H1 (cell line): Measurements from ENCODE around the gene ARHGEF11. TPM values are rescaled to one million over a fixed set of nuclear protein-coding genes. Genes with fewer than 3 reads are reported as not detected.

Experiments
- CTCF ChIA-PET: fragments of 300-600 bp; sonication (Branson Sonifier 250); formaldehyde crosslinking; loops from one replicate; lab custom pipeline; 2021; ENCODE audit not compliant: partially characterized antibody; lab: Charles Lee
- POLR2A ChIA-PET: fragments of 300-600 bp; sonication (Branson Sonifier 250); formaldehyde crosslinking; loops from one replicate; lab custom pipeline; 2021; ENCODE audit warnings: inconsistent platforms; ENCODE audit not compliant: partially characterized antibody; lab: Charles Lee
- DNase-seq, 2 experiments: peaks; one replicate each; pipeline versions ENCODE4 v3.0.0 to v3.0.0-alpha.2; 2010 to 2022; ENCODE audit warnings: low spot score in 2 of 2, low read depth in 1 of 2, mixed read lengths in 1 of 2
- FAIRE-seq: peaks from 2 replicates; lab custom pipeline; 2011; peaks lifted over from hg19 to GRCh38; lab: Jason Lieb, UNC
- H2AFZ ChIP-seq: 2 replicates; pipeline ENCODE4 v1.8.1; 2012; ENCODE audit warnings: low read length, inconsistent platforms
- H2AK5ac ChIP-seq: 2 replicates; pipeline ENCODE4 v1.6.1; 2013; ENCODE audit warnings: low read depth, low read length
- H2BK120ac ChIP-seq: replicated peaks from 2 replicates; pipeline ENCODE3; 2013; ENCODE audit warnings: low read depth, low read length, inconsistent platforms
- H2BK12ac ChIP-seq: 2 replicates; pipeline ENCODE4 v1.6.1; 2013; ENCODE audit warnings: low read depth, low read length
- H2BK15ac ChIP-seq: 2 replicates; pipeline ENCODE4 v1.6.1; 2013; ENCODE audit warnings: low read length
- H2BK20ac ChIP-seq: 2 replicates; pipeline ENCODE4 v1.6.1; 2013; ENCODE audit warnings: low read length
- H2BK5ac ChIP-seq: 2 replicates; pipeline ENCODE4 v1.6.1; 2013; ENCODE audit warnings: low read depth, low read length
- H3K14ac ChIP-seq: 2 replicates; pipeline ENCODE4 v1.6.1; 2013; ENCODE audit warnings: inconsistent platforms; ENCODE audit not compliant: insufficient read length
- H3K18ac ChIP-seq: 2 replicates; pipeline ENCODE4 v1.6.1; 2013; ENCODE audit warnings: low read length; ENCODE audit errors: extremely low read depth
- H3K23ac ChIP-seq: 2 replicates; pipeline ENCODE4 v1.6.1; 2013; ENCODE audit warnings: inconsistent platforms; ENCODE audit not compliant: insufficient read length
- H3K23me2 ChIP-seq: 2 replicates; pipeline ENCODE4 v1.6.1; 2013; ENCODE audit warnings: low read depth, low read length
- H3K27ac ChIP-seq: 2 replicates; pipeline ENCODE4 v1.6.1; 2011; ENCODE audit warnings: low read depth, low read length, inconsistent platforms
- H3K27me3 ChIP-seq, 4 experiments: replicated peaks in 1 of 4; 1 replicate in 1 of 4; 2 replicates in 3 of 4; pipeline versions ENCODE4 v1.6.1 to v1.8.1; 2011 to 2013; ENCODE audit warnings: low read length in 3 of 4, mild to moderate bottlenecking in 3 of 4, inconsistent platforms in 2 of 4, mixed read lengths in 2 of 4, moderate library complexity in 1 of 4; ENCODE audit not compliant: control insufficient read depth in 3 of 4, insufficient read depth in 3 of 4; ENCODE audit errors: extremely low read depth in 1 of 4
- H3K36me3 ChIP-seq, 4 experiments: 2 replicates each; pipeline versions ENCODE4 v1.6.1 to v1.8.1; 2011 to 2013; ENCODE audit warnings: mild to moderate bottlenecking in 4 of 4, low read length in 3 of 4, moderate library complexity in 2 of 4, control low read depth in 1 of 4, inconsistent platforms in 1 of 4; ENCODE audit not compliant: insufficient read depth in 4 of 4, control insufficient read depth in 2 of 4
- H3K4ac ChIP-seq: replicated peaks from 2 replicates; pipeline ENCODE3; 2013; ENCODE audit warnings: low read length, low read depth, mixed read lengths, inconsistent platforms; ENCODE audit not compliant: insufficient read length
- H3K4me1 ChIP-seq, 4 experiments: replicated peaks in 1 of 4; 1 replicate in 1 of 4; 2 replicates in 3 of 4; pipeline versions ENCODE4 v1.6.1 to v1.8.1; 2011 to 2013; ENCODE audit warnings: low read length in 3 of 4, inconsistent platforms in 2 of 4, mixed read lengths in 1 of 4; ENCODE audit not compliant: insufficient read depth in 4 of 4, control insufficient read depth in 3 of 4
- H3K4me2 ChIP-seq, 2 experiments: 2 replicates each; pipeline versions ENCODE4 v1.6.1 to v1.8.1; 2011 to 2013; ENCODE audit warnings: low read depth in 2 of 2, low read length in 2 of 2, control low read depth in 1 of 2, inconsistent platforms in 1 of 2, mild to moderate bottlenecking in 1 of 2; ENCODE audit not compliant: insufficient read depth in 1 of 2
- H3K4me3 ChIP-seq, 4 experiments: fragments of 200-600, 300-600 bp in 1 of 4; sonication (generic), shearing (Covaris generic), sonication (Bioruptor Twin) in 1 of 4; 2 replicates each; pipeline versions ENCODE4 v1.5.1 to v1.8.1; 2011 to 2016; ENCODE audit warnings: low read length in 4 of 4, low read depth in 3 of 4, control low read depth in 2 of 4, inconsistent platforms in 2 of 4, mild to moderate bottlenecking in 2 of 4, mixed read lengths in 1 of 4, moderate library complexity in 1 of 4; ENCODE audit not compliant: insufficient read depth in 2 of 4; ENCODE audit errors: extremely low read depth in 1 of 4
- H3K56ac ChIP-seq: replicated peaks from 2 replicates; pipeline ENCODE3; 2013; ENCODE audit warnings: low read depth, mild to moderate bottlenecking, mixed read lengths, low read length, inconsistent platforms; ENCODE audit not compliant: insufficient read length
- H3K79me1 ChIP-seq: 2 replicates; pipeline ENCODE4 v1.6.1; 2013; ENCODE audit warnings: low read depth, low read length, control low read depth
- H3K79me2 ChIP-seq, 2 experiments: 2 replicates each; pipeline versions ENCODE4 v1.6.1 to v1.8.1; 2012 to 2013; ENCODE audit warnings: low read length in 2 of 2, mild to moderate bottlenecking in 2 of 2, inconsistent platforms in 1 of 2; ENCODE audit not compliant: insufficient read depth in 2 of 2, control insufficient read depth in 1 of 2
- H3K9ac ChIP-seq, 4 experiments: replicated peaks in 1 of 4; 1 replicate in 1 of 4; 2 replicates in 3 of 4; pipeline versions ENCODE4 v1.6.1 to v1.8.1; 2011 to 2013; ENCODE audit warnings: low read depth in 3 of 4, low read length in 3 of 4, control low read depth in 2 of 4, mild to moderate bottlenecking in 2 of 4, moderate library complexity in 2 of 4, inconsistent platforms in 1 of 4; ENCODE audit errors: extremely low read depth in 1 of 4
- H3K9me3 ChIP-seq, 2 experiments: 2 replicates each; pipeline versions ENCODE4 v1.6.1 to v1.8.1; 2012 to 2013; ENCODE audit warnings: mild to moderate bottlenecking in 2 of 2, moderate library complexity in 2 of 2, control low read depth in 1 of 2, inconsistent platforms in 1 of 2, low read depth in 1 of 2, low read length in 1 of 2, mixed read lengths in 1 of 2; ENCODE audit not compliant: insufficient read depth in 2 of 2
- H4K20me1 ChIP-seq, 2 experiments: replicated peaks in 1 of 2; 2 replicates each; pipeline versions ENCODE3 to v1.8.1; 2011 to 2013; ENCODE audit warnings: inconsistent platforms in 2 of 2, low read length in 2 of 2, mild to moderate bottlenecking in 1 of 2; ENCODE audit not compliant: insufficient read depth in 2 of 2, control insufficient read depth in 1 of 2
- H4K5ac ChIP-seq: 2 replicates; pipeline ENCODE4 v1.6.1; 2013; ENCODE audit warnings: low read length, low read depth, mixed read lengths, inconsistent platforms; ENCODE audit not compliant: insufficient read length
- H4K8ac ChIP-seq: 2 replicates; pipeline ENCODE4 v1.8.0; 2013; ENCODE audit warnings: mild to moderate bottlenecking, moderate library complexity, low read length, inconsistent platforms; ENCODE audit not compliant: insufficient read depth; ENCODE audit errors: extremely low read depth
- H4K91ac ChIP-seq: replicated peaks from 2 replicates; pipeline ENCODE3; 2013; ENCODE audit warnings: low read length, mixed read lengths, inconsistent platforms; ENCODE audit not compliant: insufficient read length
- BRCA1 ChIP-seq: IDR thresholded peaks from 2 replicates; pipeline ENCODE4 v1.6.1; 2012; ENCODE audit warnings: low read depth, low read length, improper control_type of control experiment
- KDM4A ChIP-seq: IDR thresholded peaks from one replicate; pipeline ENCODE4 v1.7.1; 2012; ENCODE audit warnings: low read depth, mild to moderate bottlenecking, moderate library complexity, low read length, inconsistent platforms; ENCODE audit not compliant: severe bottlenecking
- POU5F1 ChIP-seq: IDR thresholded peaks from 2 replicates; pipeline ENCODE4 v1.6.1; 2011; ENCODE audit warnings: low read depth, mild to moderate bottlenecking, low read length, moderate library complexity
- SIN3A ChIP-seq, 2 experiments: IDR thresholded peaks in 1 of 2; conservative IDR thresholded peaks in 1 of 2; 2 replicates each; pipeline ENCODE4 v1.6.1; 2011 to 2012; ENCODE audit warnings: low read length in 2 of 2, improper control_type of control experiment in 1 of 2, low read depth in 1 of 2, mild to moderate bottlenecking in 1 of 2
- SP2 ChIP-seq: IDR thresholded peaks from 2 replicates; pipeline ENCODE4 v1.6.1; 2012; ENCODE audit warnings: mild to moderate bottlenecking, low read length, inconsistent platforms
- SP4 ChIP-seq: IDR thresholded peaks from 2 replicates; pipeline ENCODE4 v1.6.1; 2012; ENCODE audit warnings: low read length, inconsistent platforms
- TAF1 ChIP-seq: IDR thresholded peaks from 2 replicates; pipeline ENCODE4 v1.6.1; 2011; ENCODE audit warnings: mild to moderate bottlenecking, low read depth, low read length
- TBP ChIP-seq: IDR thresholded peaks from 2 replicates; pipeline ENCODE4 v1.6.1; 2011; ENCODE audit warnings: low read depth, low read length, improper control_type of control experiment
- TCF12 ChIP-seq: IDR thresholded peaks from 2 replicates; pipeline ENCODE4 v1.6.1; 2011; ENCODE audit warnings: low read depth, mild to moderate bottlenecking, low read length
- ZNF274 ChIP-seq: IDR thresholded peaks from 2 replicates; pipeline ENCODE4 v1.7.0; 2012; ENCODE audit warnings: low read length, borderline replicate concordance; ENCODE audit errors: extremely low read depth
- WGBS, 2 experiments: shearing (Covaris generic) in 1 of 2; methylation state at CpG; one replicate each; pipeline versions ENCODE4 v1.1.6 to v1.1.7; 2013 to 2015; ENCODE audit warnings: low lambda C conversion rate in 2 of 2, mixed read lengths in 2 of 2, inconsistent platforms in 1 of 2, low coverage in 1 of 2, missing lambda C conversion rate in 1 of 2; ENCODE audit not compliant: insufficient replicate concordance in 2 of 2, insufficient coverage in 1 of 2, insufficient read length in 1 of 2; ENCODE audit errors: extremely low coverage in 1 of 2, missing lambda C conversion rate in 1 of 2; 5-methylcytosine and 5-hydroxymethylcytosine counted together
- polyA plus RNA-seq, 7 experiments: library from polyadenylated mRNA; depleted of rRNA in 3 of 7; stranded (reverse) in 5 of 7; unstranded in 2 of 7; fragments of >200 nt in 5 of 7; fragments of 200-250 nt in 2 of 7; gene quantifications; 1 replicate in 5 of 7; 2 replicates in 1 of 7; 4 replicates in 1 of 7; pipeline versions ENCODE4 v1.2.1 to v1.2.3, GENCODE V29; 2011 to 2013; ENCODE audit warnings: missing spikeins in 2 of 7, mixed read lengths in 2 of 7
- total RNA-seq: library from RNA; stranded (reverse); fragmentation: NEBNext Ultra II Directional; extraction: Animal tissue kit (Norgen Biotek cat#: 25700); gene quantifications from 2 replicates; pipeline ENCODE4 v1.2.1, GENCODE V29; 2021
- TF ChIP-seq, protein P1 (sequence below): IDR thresholded peaks from 2 replicates; pipeline ENCODE4 v1.6.1; 2012; ENCODE audit warnings: inconsistent platforms

ARHGEF11 gene
- total and polyA plus RNA-seq, 2 of the 8 experiments (the other 6 are each of a cell fraction or from before 2014, with no cell fraction given), result 19.9 to 33.1 TPM

DNA sequence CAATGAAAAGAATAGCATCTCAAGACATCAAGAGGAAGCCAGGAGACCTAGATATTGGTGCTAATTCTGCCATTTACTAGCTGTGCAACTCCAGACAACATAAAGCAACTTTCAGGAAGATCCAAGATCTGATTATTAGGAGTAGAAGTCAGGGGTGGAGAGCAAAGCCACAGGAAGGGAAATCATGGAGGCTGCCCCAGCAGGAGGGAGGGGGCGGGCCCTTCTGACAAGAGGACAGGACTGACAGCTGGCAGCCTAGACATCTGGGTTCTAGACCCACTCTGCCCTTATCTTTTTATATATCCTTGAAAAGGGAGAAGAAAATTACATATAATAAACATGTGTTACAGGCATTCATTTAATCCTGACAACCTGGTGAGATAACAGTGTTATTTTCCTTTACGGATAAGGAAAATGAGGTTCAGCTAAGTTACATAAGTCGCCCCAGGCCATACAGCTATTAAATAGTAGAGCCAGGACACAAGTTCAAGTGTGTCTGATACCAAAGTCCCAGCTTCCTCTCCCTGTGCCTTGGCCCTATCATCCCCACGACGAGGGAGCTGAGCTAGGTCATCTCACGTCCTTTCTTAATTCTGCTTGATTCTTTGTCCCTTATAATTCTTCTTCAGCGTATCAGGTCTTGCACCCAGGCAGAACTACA is 46.6 kb downstream of the ARHGEF11 start:
- DNase-seq (peak in 1 of 2 experiments; percentile 44), FAIRE-seq (no peak)
- no peak overlapping the region for H3K9ac ChIP-seq
- H3K27ac ChIP-seq, result no peak overlapping the region
- no peak overlapping the region for H2BK12ac ChIP-seq
- no peak overlapping the region for H2BK15ac ChIP-seq
- no peak overlapping the region for H3K4me3 ChIP-seq
- WGBS, 2 experiments, result 88% methylated on average over 7 of the region's 7 CpGs; no CpG with 5 or more reads in 1 of the 2 experiments
- no peak overlapping the region for H4K8ac ChIP-seq
- no peak overlapping the region for H4K91ac ChIP-seq
- no peak overlapping the region for H3K4ac ChIP-seq
- H2BK5ac ChIP-seq, result no peak overlapping the region
- peaks cover 6 to 50% of the 10 kb centered on the region in 2 experiments; a peak in 3 of 4 replicates for H3K79me2 ChIP-seq
- no peak overlapping the region for H4K5ac ChIP-seq
- POLR2A ChIA-PET, result interaction anchor here (1.3 kb wide), 1 partner anchor 29 kb away, joined by 5 read pairs; no protein-coding TSS in a partner anchor
- peaks cover 0 to 12% (median 9%) of the 10 kb centered on the region in 4 experiments; a peak in 4 of 7 replicates for H3K4me1 ChIP-seq
- H3K4me2 ChIP-seq, result no peak overlapping the region
- H4K20me1 ChIP-seq, result peaks cover 4 to 15% of the 10 kb centered on the region in 2 experiments
- H3K9me3 ChIP-seq, result no peaks in the 10 kb centered on the region
- no peak overlapping the region for H3K18ac ChIP-seq
- no peak overlapping the region for H2AFZ ChIP-seq
- H2BK20ac ChIP-seq, result no peak overlapping the region
- no peak overlapping the region for H2AK5ac ChIP-seq
- TF ChIP-seq SP2 (no peak), ZNF274 (no peak), POU5F1 (no peak), TBP (no peak), SIN3A (conservative IDR thresholded peaks at IDR 0.05 in 1 of 2, IDR thresholded peaks at IDR 0.05 in 1 of 2; ENCODE audit: low read depth in 1 of 2, low read length in 2 of 2) (no peak), TCF12 (no peak), SP4 (no peak), BRCA1 (no peak), KDM4A (no peak), TAF1 (no peak)
- TF ChIP-seq, protein P1, sequence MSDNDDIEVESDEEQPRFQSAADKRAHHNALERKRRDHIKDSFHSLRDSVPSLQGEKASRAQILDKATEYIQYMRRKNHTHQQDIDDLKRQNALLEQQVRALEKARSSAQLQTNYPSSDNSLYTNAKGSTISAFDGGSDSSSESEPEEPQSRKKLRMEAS, result no peak
- H3K23ac ChIP-seq, result no peak overlapping the region
- H3K56ac ChIP-seq, result no peak overlapping the region
- H3K79me1 ChIP-seq, result peaks cover 12% of the 10 kb centered on the region
- H3K23me2 ChIP-seq, result no peaks in the 10 kb centered on the region
- H3K14ac ChIP-seq, result no peak overlapping the region
- CTCF ChIA-PET, result interaction anchor here (1.1 to 2.1 kb wide), 4 partner anchors 15 to 107 kb away, joined by 4 to 11 read pairs (median 5); no protein-coding TSS in a partner anchor
- H3K36me3 ChIP-seq, result no peaks in the 10 kb centered on the region
- no peak overlapping the region for H2BK120ac ChIP-seq
- H3K27me3 ChIP-seq, result no peaks in the 10 kb centered on the region
